ENCODE results near the gene DENND2A.

Gene DENND2A

DNA sequence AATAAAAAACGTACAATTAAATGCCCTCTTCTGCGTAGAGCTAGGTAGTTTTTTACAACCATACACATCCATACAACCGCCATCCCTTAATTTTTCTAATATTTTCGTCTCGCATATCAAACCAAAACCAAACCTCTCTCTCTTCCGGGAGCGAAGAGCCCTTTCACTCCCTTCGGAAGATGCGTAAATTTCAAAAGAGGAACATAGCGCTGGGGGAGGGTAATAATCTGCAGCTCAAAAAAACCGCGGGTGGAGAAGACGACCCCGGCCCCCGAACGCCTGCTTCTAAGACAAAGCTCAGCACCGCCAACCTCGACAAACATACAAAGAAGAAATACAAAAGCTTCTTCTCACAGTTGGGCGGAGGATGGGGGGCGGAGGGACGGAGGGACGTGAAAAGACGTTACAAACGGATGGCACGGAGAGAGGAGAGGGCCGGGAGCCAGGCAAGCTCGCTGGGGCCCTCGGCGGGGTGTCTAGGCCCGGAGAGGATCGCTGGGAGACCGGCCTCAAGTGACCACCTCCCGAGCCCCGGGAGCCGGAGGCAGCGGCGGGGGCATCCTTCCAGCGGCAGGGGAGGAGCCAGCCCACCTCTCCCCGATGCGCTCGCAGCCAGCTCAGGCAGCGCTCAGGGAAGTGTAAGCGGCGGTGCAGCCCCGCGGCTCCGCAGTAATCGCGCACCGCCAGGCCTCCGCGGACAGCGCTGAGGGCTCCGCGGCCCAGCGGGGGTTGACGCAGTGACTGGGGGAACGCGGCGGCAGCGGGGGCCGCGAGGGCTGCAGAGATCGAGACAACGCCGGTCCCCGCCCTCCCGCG is 162.2 kb downstream of the DENND2A start:
- H3K4me3 ChIP-seq (ENCODE audit: low read length) = peak overlapping the region; percentile 90
- peaks cover 23% of the 10 kb centered on the region for H4K20me1 ChIP-seq (ENCODE audit: control insufficient read depth, insufficient read depth, low read depth, low read length)
- no peak for TF ChIP-seq EZH2phosphoT487 (IDR thresholded peaks at IDR 0.05; ENCODE audit: borderline replicate concordance, low read length)
- H3K9me3 ChIP-seq (ENCODE audit: control insufficient read depth, insufficient read depth, low read length) = no peaks in the 10 kb centered on the region
- peaks cover 58% of the 10 kb centered on the region for H3K79me2 ChIP-seq (ENCODE audit: control insufficient read depth, low read length)
- peak overlapping the region; percentile 82 for H3K4me2 ChIP-seq (ENCODE audit: low read length)
- H3K36me3 ChIP-seq (ENCODE audit: control insufficient read depth, low read length) = peaks cover 12% of the 10 kb centered on the region
- H3K27ac ChIP-seq (ENCODE audit: low read depth, low read length) = peak overlapping the region; percentile 75
- H3K27me3 ChIP-seq (ENCODE audit: control insufficient read depth, low read length) = no peaks in the 10 kb centered on the region
- peaks cover 29% of the 10 kb centered on the region for H3K4me1 ChIP-seq (ENCODE audit: control insufficient read depth, low read length)
- H3K9me2 ChIP-seq (replicated peaks; ENCODE audit: control insufficient read depth, low read length) = no peaks in the 10 kb centered on the region
- no peaks in the 10 kb centered on the region for H3F3A ChIP-seq (ENCODE audit: control insufficient read depth, insufficient read depth)

DNA sequence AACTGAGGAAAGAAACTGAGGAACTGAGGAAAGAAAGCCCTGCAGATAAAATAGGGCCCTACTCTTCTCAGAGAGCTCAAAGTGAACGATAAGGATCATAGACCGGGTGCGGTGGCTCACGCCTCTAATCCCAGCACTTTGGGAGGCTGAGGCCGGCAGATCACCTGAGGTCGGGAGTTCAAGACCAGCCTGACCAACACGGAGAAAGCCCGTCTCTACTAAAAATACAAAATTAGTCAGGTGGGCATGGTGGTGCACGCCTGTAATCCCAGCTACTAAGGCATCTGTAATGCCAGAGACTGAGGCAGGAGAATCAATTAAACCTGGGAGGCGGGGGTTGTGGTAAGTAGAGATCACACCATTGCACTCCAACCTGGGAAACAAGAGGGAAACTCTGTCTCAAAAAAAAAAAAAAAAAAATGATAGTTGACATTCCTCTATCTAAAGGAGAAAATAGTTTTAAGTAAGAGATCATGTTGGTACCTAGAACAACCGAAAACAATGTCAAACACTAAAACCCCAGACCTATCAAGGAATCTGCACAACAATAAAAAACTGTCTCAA is 163.8 kb downstream of the DENND2A start:
- H3K4me2 ChIP-seq (ENCODE audit: low read length) = peak overlapping the region; percentile 82
- H3K4me3 ChIP-seq (ENCODE audit: low read length) = peak overlapping the region; percentile 90
- H3K4me1 ChIP-seq (ENCODE audit: control insufficient read depth, low read length) = peaks cover 29% of the 10 kb centered on the region
- H3K36me3 ChIP-seq (ENCODE audit: control insufficient read depth, low read length) = peaks cover 15% of the 10 kb centered on the region
- H3K79me2 ChIP-seq (ENCODE audit: control insufficient read depth, low read length) = peaks cover 75% of the 10 kb centered on the region
- no peak overlapping the region for H3K27ac ChIP-seq (ENCODE audit: low read depth, low read length)
- TF ChIP-seq, protein P1, sequence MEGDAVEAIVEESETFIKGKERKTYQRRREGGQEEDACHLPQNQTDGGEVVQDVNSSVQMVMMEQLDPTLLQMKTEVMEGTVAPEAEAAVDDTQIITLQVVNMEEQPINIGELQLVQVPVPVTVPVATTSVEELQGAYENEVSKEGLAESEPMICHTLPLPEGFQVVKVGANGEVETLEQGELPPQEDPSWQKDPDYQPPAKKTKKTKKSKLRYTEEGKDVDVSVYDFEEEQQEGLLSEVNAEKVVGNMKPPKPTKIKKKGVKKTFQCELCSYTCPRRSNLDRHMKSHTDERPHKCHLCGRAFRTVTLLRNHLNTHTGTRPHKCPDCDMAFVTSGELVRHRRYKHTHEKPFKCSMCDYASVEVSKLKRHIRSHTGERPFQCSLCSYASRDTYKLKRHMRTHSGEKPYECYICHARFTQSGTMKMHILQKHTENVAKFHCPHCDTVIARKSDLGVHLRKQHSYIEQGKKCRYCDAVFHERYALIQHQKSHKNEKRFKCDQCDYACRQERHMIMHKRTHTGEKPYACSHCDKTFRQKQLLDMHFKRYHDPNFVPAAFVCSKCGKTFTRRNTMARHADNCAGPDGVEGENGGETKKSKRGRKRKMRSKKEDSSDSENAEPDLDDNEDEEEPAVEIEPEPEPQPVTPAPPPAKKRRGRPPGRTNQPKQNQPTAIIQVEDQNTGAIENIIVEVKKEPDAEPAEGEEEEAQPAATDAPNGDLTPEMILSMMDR (IDR thresholded peaks at IDR 0.05; ENCODE audit: low read depth, low read length, poor library complexity, severe bottlenecking) = no peak
- TF ChIP-seq EZH2phosphoT487 (IDR thresholded peaks at IDR 0.05; ENCODE audit: borderline replicate concordance, low read length) = no peak
- no peaks in the 10 kb centered on the region for H3K9me2 ChIP-seq (replicated peaks; ENCODE audit: control insufficient read depth, low read length)
- no peaks in the 10 kb centered on the region for H3F3A ChIP-seq (ENCODE audit: control insufficient read depth, insufficient read depth)
- H3K9me3 ChIP-seq (ENCODE audit: control insufficient read depth, insufficient read depth, low read length) = no peaks in the 10 kb centered on the region
- no peaks in the 10 kb centered on the region for H3K27me3 ChIP-seq (ENCODE audit: control insufficient read depth, low read length)
- H4K20me1 ChIP-seq (ENCODE audit: control insufficient read depth, insufficient read depth, low read depth, low read length) = peaks cover 29% of the 10 kb centered on the region

DNA sequence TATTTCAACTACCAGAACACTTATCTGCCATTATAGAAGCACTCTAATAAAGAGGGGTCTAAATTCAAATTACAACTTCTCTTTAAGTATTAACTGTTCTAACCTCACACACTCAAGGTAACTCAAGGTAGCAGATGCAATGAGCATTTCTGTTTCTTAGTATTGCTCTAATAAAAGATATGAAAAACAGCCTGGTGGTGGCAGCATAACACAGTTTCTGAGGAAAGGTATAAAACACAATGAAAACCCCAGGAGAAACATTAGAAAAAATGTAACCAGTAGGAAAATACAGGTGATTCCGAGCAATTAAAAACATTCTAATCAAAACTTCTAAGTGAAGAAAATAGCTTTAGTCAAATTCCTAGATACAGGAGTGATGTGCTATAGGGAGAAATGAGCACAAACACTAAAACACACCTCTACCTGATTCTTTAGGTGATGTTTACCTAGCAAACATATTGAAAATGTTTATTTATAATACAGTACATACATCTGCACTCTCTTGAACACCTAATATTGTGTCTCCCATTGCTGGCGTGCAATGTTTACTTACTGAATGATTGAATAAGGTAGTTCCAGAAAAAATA is 164.8 kb downstream of the DENND2A start:
- Histone ChIP-seq H3K27me3 (ENCODE audit: control insufficient read depth, low read length) (no peaks in the 10 kb centered on the region), H3K36me3 (ENCODE audit: control insufficient read depth, low read length) (peaks cover 24% of the 10 kb centered on the region), H3K79me2 (ENCODE audit: control insufficient read depth, low read length) (peaks cover 84% of the 10 kb centered on the region), H4K20me1 (ENCODE audit: control insufficient read depth, insufficient read depth, low read depth, low read length) (peaks cover 33% of the 10 kb centered on the region), H3K27ac (ENCODE audit: low read depth, low read length) (no peak overlapping the region), H3K4me3 (ENCODE audit: low read length) (no peak overlapping the region), H3K4me1 (ENCODE audit: control insufficient read depth, low read length) (peaks cover 29% of the 10 kb centered on the region), H3K4me2 (ENCODE audit: low read length) (peak overlapping the region; percentile 82; the same call in 1 of the 2 replicates), H3K9me2 (replicated peaks; ENCODE audit: control insufficient read depth, low read length) (no peaks in the 10 kb centered on the region), H3K9me3 (ENCODE audit: control insufficient read depth, insufficient read depth, low read length) (no peaks in the 10 kb centered on the region), H3F3A (ENCODE audit: control insufficient read depth, insufficient read depth) (no peaks in the 10 kb centered on the region)
- TF ChIP-seq EZH2phosphoT487 (IDR thresholded peaks at IDR 0.05; ENCODE audit: borderline replicate concordance, low read length) = no peak
- TF ChIP-seq, protein P1 (IDR thresholded peaks at IDR 0.05; ENCODE audit: low read depth, low read length, poor library complexity, severe bottlenecking) = peak; percentile 82

Data from DOHH2 (cell line).